NCI-H1694 treated with DMSO at 0.1 percent for 48 hours (cell line): ENCODE measurements around the gene CD320.
"Not testable (repeated sequence)": the region's sequence is repeated elsewhere in the genome, so short reads cannot be mapped to it uniquely, and the experiment has no call there.

Source experiments
- DNase-seq: peaks from one replicate; lab custom pipeline; 2025; lab: John Stamatoyannopoulos, UW

CD320 gene

DNA sequence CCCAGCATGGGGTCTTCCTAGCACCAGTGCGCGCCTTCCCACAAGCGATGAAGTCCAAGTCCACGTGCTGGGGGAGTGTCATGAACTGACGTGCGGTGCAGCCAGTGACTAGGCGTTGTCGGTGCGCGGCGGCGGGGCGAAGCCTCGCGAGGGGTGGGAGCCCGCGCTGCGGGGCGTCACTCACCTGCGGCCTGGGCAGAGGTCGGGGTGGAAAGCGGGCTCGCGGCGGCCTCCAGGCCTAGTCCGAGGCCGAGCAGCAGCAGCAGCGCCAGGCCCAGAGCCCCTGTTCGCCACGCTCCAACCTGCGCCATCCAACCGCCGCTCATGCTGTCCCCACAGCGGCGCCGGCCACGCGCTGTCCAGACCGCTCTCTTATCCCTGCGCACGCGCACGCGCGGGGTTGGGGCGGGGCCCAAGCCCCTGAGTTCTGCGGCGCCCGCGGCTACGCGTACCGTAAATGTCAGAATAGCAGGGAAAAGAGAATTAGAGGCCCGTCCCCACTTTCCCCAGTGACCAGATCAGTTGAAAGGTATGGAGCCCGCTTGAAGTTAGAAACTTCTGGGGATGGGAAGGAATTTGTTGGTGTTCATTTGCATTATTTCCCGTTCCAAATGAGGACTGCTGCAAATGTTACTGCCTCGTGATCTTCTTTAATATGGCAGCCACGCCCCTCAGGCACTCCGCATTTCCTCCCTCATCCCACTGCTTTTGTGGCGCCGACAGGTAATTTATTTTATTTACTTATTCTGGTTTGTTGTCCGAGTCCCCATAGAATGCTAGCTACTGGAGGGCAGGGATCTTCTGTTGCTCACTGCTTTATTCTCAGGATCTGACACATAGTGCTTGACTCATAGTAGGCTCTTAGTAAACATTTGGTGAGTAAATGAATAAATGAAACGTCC, at the start of gene CD320:
TSS of gene CD320 (minus strand) at position 394 of the 902 bp plus-strand sequence. CDS start at position 326, 68 bp downstream.
- peak; percentile 74 for DNase-seq

DNA sequence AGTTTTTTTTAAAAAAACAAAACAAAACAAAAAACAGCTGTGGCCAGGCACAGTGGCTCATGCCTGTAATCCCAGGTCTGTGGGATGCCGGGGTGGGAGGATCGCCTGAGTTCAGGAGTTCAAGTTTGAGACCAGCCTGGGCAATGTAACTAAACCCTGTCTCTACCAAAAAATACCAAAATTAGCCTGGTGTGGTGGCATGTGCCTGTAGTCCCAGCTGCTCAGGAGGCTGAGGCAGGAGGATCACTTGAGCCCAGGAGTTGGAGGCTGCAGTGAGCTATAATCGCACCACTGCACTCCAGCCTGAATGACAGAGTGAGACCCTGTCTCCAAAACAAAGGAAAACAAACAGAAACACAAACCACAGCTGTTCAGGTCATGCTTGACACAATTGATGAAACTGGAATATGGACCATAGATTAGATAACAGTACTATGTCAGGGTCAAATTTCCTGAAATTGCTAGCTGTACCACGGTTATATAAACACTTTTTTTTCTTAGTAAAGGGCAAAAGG, 48.9 kb upstream of the CD320 start:
- DNase-seq: no peak

DNA sequence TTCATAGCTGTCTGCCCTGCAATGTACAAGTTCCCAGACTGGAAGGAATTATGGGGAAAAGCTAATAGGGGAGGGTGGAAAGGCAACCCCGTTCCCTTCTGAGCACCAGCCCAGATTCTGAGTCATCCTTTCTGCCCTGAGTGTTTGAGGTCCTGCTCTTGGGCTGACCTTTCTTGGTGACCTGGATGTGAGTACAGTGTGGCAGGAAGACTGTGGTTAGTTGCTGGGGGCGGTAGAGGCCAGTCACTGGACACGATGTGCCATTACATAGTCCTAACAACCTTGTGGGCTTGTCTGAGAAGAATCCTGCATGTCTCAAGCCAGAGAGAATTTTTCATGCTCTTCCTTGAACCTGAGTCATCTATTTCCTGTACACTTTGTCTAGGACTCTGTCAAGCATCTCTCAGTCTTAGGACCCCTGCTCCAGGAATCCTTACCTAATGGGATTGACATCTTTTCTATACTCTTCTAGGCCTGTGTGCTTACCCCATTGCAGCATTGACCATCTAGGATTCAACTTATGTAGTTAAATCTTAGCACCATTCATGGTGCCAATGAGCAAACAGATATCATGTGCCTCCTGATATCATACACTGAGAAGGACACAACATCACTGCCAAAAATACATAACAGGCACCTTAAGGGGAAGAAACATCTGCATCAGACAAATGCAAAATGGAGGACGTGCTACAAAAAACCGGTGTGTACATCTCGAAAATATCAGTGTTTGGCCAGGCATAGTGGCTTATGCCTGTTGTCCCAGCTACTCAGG, 47.7 kb upstream of the CD320 start:
- no peak for DNase-seq

DNA sequence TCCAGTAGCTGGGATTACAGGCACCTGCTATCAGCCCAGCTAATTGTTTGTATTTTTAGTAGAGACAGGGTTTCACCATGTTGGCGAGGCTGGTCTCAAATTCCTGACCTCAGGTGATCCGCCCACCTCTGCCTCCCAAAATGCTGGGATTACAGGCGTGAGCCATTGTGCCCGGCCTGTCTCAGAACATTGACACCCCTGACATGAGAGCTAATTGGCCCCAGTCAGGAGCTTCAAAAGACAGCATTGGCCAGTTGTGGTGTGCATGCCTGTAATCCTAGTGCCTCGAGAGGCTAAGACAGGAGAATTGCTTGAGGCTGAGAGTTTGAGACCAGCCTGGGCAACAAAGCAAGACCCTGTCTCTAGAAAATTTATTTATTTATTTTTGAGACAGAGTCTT, 44.7 kb upstream of the CD320 start:
- not testable (repeated sequence) for DNase-seq

DNA sequence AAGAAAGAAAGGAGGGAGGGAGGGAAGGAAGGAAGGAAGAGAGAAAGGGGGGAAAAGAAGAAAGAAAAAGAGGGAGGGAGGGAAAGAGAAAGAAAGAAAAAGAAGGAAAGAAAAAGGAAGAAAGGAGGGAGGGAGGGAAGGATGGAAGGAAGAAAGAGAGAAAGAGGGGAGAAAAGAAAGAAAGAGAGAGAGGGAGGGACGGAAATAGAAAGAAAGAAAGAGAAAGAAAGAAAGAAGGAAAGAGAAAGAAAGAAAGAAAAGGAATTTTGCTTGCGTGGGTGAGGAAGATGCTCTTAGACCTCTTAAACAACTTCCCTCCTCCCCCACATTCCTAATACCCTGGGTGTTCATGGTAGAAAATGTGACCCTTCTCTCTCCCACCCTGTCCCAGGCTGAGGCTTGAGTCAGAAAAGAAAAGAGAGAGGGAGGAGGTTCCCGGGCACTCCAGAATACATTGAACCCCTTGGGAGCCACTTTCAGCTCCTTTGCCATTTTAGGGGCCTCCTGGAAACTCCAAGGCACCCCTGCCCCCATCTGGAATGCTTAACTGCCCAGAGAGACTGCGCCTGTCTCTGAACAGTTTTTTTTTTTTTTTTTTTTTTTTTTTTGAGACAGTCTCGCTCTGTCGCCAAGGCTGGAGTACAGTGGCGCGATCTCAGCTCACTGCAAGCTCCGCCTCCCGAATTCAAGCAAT, 44.1 kb upstream of the CD320 start:
- no peak for DNase-seq

DNA sequence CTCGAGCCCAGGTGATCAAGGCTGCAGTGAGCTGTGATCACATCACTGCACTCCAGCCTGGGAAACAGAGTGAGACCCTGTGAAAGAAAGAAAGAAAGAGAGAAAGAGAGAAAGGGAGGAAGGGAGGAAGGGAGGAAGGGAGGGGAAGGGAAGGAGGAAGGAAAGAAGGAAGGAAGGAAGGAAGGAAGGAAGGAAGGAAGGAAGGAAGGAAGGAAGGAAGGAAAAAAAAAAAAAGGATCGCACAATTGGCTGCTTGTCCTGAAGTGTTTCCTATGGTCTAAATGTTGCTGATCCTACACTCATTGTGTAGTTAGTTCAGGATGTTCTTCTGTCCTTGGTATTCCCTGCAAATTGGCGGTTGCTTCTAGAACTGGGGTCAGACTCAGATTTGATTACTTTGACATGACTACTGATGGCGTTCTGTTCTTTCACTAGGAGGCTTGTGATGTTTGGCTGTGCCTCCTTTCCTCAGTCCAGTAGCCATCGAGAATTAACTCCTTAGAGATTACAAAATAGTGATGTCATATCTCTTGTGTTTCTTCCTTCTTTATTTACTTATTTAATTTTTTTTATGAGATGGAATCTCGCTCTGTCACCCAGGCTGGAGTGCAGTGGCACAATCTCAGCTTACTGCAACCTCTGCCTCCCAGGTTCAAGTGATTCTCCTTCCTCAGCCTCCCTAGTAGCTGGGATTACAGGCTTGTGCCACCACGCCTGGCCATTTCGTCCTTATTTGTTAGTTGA, 41.6 kb upstream of the CD320 start:
- not testable (repeated sequence) for DNase-seq

DNA sequence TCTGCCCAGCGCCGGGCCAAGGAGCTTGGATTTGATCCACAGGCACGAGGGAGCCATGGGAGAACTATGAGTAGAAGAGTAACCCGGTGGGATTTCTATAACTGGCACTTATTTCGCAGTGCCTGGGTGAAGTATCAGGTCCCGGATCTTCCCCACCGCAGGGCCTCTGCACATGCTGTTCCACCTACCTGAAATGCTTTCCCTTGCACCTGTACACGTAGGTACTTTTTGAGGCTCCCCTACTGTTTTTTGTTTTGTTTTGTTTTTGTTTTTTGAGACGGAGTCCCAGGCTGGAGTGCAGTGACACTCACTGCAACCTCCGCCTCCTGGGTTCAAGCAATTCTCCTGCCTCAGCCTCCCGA, 35.3 kb upstream of the CD320 start:
- no peak for DNase-seq

DNA sequence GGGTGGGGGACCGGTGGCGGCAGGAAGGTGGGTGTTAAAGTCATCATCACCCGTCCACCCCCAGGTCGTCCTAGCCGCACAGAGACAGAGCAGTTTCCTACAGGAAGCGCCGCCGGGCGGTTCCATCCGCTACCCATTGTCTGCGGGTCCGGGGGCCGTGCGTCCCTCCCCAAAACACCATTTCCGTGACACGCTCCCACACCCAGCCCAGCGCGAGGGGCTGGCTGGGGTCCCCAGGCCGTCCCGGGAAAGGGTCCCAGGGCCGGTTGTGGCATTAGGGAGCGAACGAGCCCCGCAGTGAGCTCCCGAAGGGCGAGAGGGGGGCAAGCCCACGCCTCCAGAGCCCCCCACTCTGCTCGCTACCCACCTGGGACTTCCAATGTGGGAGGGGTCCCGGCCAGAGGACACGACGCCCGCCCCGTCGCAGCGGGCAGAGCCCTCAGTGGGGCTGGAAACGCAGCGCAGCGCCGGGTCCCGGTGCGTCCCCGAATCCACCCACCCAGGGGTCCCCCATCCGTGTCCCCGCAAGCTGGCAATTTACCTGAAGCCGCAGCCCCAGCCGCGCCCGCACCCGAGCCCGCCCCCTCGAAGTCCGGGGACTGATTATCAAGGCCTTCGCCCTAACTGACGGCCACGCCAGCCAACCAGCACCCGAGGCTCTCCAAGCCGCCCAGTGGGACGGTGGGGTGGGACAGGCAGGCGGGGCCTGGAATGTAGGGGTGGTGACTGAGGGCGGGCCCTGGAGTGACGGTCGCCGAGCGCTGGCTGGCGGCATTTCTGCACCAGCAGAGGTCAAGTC, 34.7 kb upstream of the CD320 start, which contains the start of gene KANK3:
TSS of gene KANK3 (minus strand) at position 579 of the 799 bp plus-strand sequence. CDS start 5,434 bp downstream, outside the sequence.
- DNase-seq: peak; percentile 44

DNA sequence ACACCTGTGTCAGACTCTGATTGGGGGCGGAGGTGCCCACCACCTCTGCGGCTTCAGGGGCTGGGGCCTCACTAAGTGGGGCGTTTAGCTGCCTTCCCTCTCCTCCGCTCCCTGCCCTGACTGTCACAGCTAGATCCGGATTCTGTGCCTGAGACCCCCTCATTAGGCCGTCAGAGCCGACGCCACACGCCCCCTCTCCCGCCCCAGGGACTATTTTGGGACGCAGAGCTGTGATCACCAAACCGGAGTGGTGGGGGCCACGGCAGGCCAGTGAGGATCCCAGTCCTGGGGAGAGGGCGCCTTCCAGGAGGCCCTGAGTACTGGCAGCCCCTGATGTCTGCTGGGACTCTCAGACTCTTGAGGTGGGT, 34.1 kb upstream of the CD320 start:
- no peak for DNase-seq

DNA sequence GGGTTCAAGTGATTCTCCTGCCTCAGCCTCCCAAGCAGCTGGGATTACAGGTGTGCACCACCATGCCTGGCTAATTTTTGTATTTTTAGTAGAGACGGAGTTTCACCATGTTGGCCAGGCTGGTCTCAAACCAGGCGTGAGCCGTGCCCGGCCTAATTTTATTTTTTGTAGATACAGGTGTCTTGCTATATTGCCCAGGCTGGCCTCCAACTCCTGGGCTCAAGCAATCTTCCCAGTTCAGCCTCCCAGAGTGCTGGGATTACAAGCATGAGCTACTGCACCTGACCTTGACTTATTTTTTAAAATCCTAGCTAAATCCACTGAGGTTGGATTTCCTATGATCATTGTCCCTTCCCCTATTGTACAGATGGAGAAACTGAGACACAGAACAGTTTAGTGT, 33.3 kb upstream of the CD320 start:
- not testable (repeated sequence) for DNase-seq

DNA sequence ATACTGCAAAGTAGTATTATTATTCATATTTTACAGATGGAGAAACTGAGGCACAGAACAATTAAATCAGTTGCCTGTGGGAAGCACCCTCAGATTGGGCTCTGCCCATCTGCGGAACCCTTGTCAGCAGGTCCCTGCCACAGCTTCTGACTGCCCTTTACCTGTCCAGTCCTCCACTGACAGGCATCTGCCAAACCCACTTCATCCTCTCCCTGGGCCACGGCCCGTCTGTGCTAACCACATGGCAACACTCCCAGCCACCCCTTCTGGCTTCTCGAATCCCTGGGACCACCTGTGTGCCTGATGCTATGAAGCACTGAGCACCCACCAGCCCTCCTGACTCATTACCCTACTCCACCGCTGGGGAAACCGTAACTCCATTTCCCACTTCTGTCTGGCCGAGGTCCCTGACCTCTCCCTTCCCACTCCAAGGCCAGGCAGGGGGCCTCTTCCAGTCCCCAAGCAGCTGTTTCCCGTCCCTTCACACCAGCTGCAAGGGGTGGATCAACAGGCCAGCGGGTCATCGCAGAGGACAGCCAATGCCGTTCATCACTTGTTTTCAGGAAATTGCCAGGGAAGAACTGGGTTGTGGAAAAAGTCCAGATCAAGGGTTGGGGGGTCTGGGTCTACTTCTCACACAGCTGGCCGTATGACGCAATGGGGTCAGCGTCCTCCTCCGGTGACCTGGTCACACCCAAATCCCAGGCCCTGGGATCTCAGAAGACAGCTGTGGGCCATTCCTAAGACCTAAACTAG, 32.4 kb upstream of the CD320 start:
- DNase-seq: no peak

DNA sequence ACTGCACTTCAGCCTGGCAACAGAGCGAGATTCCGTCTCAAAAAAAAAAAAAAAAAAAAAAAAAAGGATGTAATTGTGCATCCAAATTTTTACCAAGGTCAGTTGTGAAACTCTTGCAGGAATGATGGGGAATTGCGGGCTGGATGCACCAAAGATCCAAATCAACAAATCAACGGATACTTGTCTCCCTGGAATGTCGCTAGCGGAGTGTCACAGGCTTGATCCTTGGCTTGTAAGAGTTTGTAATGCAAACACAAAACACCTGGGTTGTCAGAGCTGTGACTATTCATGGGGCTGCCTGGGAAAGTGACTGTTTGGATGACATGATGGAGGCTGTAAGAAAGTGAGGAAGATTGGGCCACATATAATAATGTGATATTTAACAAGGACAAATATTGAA, 30.7 kb upstream of the CD320 start:
- no peak for DNase-seq

DNA sequence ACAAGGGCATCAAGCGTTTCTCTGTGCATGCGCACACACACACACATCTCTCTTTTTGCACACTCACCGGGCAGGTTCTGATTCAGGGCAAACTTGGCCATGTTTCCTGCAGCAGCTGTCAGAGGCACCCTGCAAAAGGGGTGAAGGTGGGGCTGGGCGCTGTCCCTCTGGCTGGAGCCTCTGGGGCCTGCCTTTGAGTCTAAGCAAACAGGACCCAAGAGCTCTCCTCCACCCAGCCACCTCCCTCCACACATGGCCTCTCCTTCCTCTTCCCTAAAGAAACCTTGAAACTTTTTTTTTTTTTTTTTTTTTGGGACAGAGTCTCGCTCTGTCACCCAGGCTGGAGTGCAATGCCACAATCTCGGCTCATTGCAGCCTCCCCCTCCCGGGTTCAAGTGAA, 29.6 kb upstream of the CD320 start:
- DNase-seq: no peak

DNA sequence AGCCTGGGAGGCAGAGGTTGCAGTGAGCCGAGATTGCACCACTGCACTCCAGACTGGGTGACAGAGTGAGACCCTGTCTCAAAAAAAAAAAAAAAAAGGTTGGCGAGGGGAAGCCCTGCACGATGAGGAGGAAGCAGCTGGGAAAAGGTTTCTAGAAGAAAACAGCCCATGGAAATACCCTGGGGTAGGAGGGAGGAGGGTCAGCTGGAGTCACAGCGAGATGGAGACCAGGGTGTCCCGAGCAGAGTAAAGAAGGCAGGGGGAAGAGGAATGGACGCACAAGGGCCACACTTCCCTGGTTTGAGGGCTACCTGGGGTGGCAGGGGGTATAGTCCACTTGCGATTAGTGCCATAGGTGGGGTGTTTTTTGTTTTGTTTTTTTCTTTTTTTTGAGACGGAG, 28.5 kb upstream of the CD320 start:
- DNase-seq: no peak

DNA sequence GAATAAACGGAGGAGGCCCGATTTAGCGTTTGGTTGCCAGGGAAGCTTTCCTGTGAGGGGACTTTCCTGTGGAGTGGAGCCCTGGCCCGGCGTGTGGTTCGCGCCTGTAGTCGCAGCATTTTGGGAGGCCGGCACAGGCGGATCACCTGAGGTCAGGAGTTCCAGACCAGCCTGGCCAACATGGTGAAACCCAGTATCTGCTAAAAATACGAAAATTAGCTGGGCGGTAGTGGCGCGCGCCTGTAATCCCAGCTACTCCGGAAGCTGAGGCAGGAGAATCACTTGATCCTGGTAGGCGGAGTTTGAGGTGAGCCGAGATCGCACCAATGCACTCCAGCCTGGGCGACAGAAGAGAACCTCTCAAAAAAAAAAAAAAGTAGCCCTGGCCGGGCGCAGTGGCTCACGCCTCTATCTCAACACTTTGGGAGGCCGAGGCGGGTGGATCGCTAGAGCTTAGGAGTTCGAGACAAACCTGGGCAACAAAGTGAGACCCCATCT, 28.0 kb upstream of the CD320 start:
- no peak for DNase-seq

DNA sequence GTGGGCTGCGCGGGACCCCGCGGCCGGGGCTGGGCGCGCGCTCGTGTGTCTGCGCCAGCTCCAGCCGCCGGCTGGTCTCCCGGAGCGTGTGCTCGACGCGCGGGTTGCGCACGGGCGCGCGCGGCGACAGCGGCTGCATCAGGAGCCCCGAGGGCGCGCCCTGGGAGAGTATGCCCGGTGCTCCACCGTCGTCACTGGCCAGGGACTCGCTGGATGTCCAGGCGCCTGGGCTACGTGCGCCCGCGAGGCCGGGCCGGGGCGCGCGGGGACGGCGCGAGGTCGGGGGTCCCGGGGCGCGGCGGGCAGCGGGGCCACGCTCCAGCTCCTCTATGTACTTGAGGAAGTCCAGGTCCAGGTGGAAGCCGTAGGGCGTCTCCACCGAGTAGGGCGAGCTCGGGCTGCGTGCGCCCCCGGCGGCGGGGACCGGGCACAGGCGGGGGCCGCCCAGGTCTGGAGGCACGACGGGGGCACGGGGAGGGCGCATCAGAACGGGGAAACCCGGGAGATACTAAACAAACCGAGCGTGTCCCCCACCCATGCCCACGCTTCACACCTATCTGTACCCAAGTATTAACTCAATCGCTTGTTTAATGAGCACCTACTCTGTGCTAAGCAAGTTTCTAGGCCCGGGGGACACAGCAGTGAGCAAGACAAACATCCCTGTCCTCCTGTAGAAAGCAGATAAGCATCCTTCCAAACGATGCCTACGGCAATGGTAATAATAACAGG, 27.3 kb upstream of the CD320 start:
- DNase-seq: no peak

DNA sequence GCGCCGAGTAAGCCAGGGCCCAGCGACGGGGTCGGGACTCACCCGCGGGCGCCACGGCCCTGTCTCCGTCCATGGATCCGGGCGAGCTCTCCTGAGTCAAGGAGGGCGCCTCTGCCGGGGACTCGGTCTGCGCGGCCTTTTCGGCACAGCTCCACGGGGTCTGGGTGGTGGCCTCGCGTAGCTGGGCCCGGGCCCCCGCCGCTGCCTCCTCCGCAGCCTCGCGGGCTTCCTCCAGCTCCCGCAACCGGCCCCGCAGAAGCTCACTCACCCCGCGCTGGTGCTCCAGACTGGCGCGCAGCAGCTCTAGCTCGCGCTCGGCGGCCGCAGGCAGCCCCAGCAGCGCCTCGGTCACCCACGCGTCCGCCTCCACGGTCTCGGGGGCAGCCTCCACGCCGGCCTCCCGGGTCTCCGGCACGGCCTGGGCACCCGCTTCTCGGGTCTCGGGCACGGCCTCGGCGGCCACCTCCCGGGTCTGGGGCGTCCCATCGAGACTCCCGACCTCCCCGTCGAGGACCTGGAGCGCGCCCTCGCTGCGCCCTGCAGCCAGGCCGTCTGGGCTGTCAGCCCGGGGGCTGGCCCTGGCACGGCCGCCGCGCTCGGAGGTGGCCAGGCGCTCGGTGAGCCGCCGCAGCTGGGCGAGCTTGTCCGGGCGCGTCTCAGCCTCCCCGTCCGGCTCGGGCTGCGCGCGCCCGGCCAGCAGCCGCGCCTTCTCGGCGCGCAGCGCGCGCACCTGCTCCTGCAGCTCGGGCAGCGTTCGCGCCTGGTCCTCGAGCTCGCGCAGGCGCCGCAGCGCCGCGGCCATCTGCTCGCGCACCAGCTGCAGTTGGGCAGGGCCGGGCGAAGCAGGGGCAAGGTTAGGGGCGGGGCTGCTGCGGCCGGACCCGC, 26.5 kb upstream of the CD320 start:
- peak; percentile 18 for DNase-seq
